Loucy (cell line): ENCODE data around the gene ABCG1.

Source experiments
- H2AFZ ChIP-seq: fragments of 200-600 bp; sonication (generic); 2 replicates; pipeline ENCODE4 v1.6.0; 2016; ENCODE audit warnings: antibody characterized with exemption, mild to moderate bottlenecking, low read length, moderate library complexity
- H3F3A ChIP-seq: fragments of 200-600 bp; 2 replicates; pipeline ENCODE4 v1.6.0; 2016; ENCODE audit warnings: antibody characterized with exemption, low read depth, mild to moderate bottlenecking
- H3K27me3 ChIP-seq: fragments of 200-600 bp; sonication (generic); 2 replicates; pipeline ENCODE4 v1.6.1; 2014; ENCODE audit warnings: low read length, mild to moderate bottlenecking; ENCODE audit not compliant: insufficient read depth, poor library complexity, severe bottlenecking
- H3K36me3 ChIP-seq: fragments of 200-600 bp; sonication (generic); 2 replicates; pipeline ENCODE4 v1.6.1; 2016; ENCODE audit warnings: low read length; ENCODE audit not compliant: insufficient read depth
- H3K4me1 ChIP-seq: fragments of 200-600 bp; sonication (generic); 2 replicates; pipeline ENCODE4 v1.5.1; 2014; ENCODE audit warnings: low read length, mild to moderate bottlenecking; ENCODE audit not compliant: insufficient read depth, poor library complexity, severe bottlenecking
- H3K4me2 ChIP-seq: fragments of 200-600 bp; sonication (generic); 2 replicates; pipeline ENCODE4 v1.6.0; 2014; ENCODE audit warnings: antibody characterized with exemption, low read length, low read depth, mild to moderate bottlenecking; ENCODE audit not compliant: poor library complexity, severe bottlenecking
- H3K4me3 ChIP-seq: fragments of 200-600 bp; sonication (generic); 2 replicates; pipeline ENCODE4 v1.5.1; 2014; ENCODE audit warnings: low read length, mild to moderate bottlenecking, mixed read lengths; ENCODE audit not compliant: poor library complexity, severe bottlenecking
- H3K79me2 ChIP-seq: fragments of 200-600 bp; sonication (generic); 2 replicates; pipeline ENCODE4 v1.6.1; 2014; ENCODE audit warnings: low read length; ENCODE audit not compliant: insufficient read depth
- H3K9ac ChIP-seq: fragments of 200-600 bp; sonication (generic); 2 replicates; pipeline ENCODE4 v1.6.0; 2014; ENCODE audit warnings: mild to moderate bottlenecking, low read depth, low read length, moderate library complexity; ENCODE audit not compliant: poor library complexity, severe bottlenecking
- H3K9me2 ChIP-seq: fragments of 200-600 bp; sonication (generic); replicated peaks from 2 replicates; pipeline ENCODE4 v1.6.1; 2016; ENCODE audit warnings: low read depth, low read length, mixed read lengths
- H3K9me3 ChIP-seq: fragments of 200-600 bp; sonication (generic); 2 replicates; pipeline ENCODE4 v1.6.1; 2014; ENCODE audit warnings: mild to moderate bottlenecking, antibody characterized with exemption, low read length, low read depth; ENCODE audit not compliant: insufficient read depth
- H4K20me1 ChIP-seq: fragments of 200-600 bp; sonication (generic); 2 replicates; pipeline ENCODE4 v1.6.0; 2014; ENCODE audit warnings: antibody characterized with exemption, low read length, mild to moderate bottlenecking; ENCODE audit not compliant: insufficient read depth, poor library complexity, severe bottlenecking
- CTCF ChIP-seq: fragments of 200-600 bp; sonication (generic); conservative IDR thresholded peaks from 2 replicates; pipeline ENCODE4 v1.5.1; 2014; ENCODE audit warnings: mild to moderate bottlenecking, antibody characterized with exemption, low read length
- EZH2phosphoT487 ChIP-seq: fragments of 200-600 bp; IDR thresholded peaks from 2 replicates; pipeline ENCODE4 v1.6.1; 2018; ENCODE audit warnings: antibody characterized with exemption, mild to moderate bottlenecking, moderate library complexity, borderline replicate concordance

Gene ABCG1

GRCh38 chr21:42344631-42345030 lies 125.7 kb downstream of the ABCG1 start:
- no peaks in the 10 kb centered on the region for H3K79me2 ChIP-seq
- no peak overlapping the region for H2AFZ ChIP-seq
- H3K9ac ChIP-seq: no peak overlapping the region
- H3K4me2 ChIP-seq: no peak overlapping the region
- no peaks in the 10 kb centered on the region for H3K36me3 ChIP-seq
- H3F3A ChIP-seq: no peaks in the 10 kb centered on the region
- no peak overlapping the region for H3K4me3 ChIP-seq
- H3K27me3 ChIP-seq: no peaks in the 10 kb centered on the region
- no peaks in the 10 kb centered on the region for H3K9me2 ChIP-seq
- no peak for TF ChIP-seq CTCF
- TF ChIP-seq EZH2phosphoT487: no peak
- H4K20me1 ChIP-seq: no peaks in the 10 kb centered on the region
- no peaks in the 10 kb centered on the region for H3K9me3 ChIP-seq
- H3K4me1 ChIP-seq: peaks cover 7% of the 10 kb centered on the region

GRCh38 chr21:42346441-42346840 lies 127.5 kb downstream of the ABCG1 start:
- Histone ChIP-seq H3K4me1 (no peaks in the 10 kb centered on the region), H3K4me2 (no peak overlapping the region), H3K4me3 (no peak overlapping the region), H3K79me2 (no peaks in the 10 kb centered on the region), H3K9me2 (no peaks in the 10 kb centered on the region), H4K20me1 (no peaks in the 10 kb centered on the region), H2AFZ (no peak overlapping the region), H3K27me3 (no peaks in the 10 kb centered on the region), H3K9me3 (no peaks in the 10 kb centered on the region), H3K36me3 (no peaks in the 10 kb centered on the region), H3F3A (no peaks in the 10 kb centered on the region), H3K9ac (no peak overlapping the region)
- TF ChIP-seq EZH2phosphoT487 (no peak), CTCF (no peak)
